ENCODE measurements around the gene COL4A2. TPM values are rescaled to one million over a fixed set of nuclear protein-coding genes. Genes with fewer than 3 reads are reported as not detected.
A peak's percentile ranks its signal among the peaks of the same experiment; 100 is the strongest.

Gene COL4A2
- polyA plus RNA-seq, 2 of the 4 experiments (the other 2 are of a cell fraction): 46.9 to 119 TPM

DNA sequence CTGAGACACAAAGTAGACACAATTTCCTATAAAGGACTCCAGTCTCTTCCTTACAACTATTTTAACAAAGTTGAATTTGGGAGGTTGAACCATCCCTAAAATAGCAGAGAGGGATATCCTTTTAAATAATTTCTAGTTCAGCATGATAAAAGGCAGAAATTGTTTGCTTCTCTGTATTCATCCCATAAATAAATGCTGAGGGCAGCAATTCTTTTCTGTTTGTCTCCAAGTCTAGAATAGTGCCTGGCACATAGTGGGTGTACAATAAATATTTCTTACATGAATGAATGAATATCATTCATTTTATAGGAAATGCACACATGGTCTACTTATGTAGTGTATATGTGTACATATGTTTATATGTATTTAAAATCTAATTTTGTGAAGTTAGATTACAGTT lies 12.5 kb upstream of the COL4A2 start:
- H3K4me3 ChIP-seq: no peak overlapping the region
- TF ChIP-seq MAFK (IDR thresholded peaks at IDR 0.05; ENCODE audit: partially characterized antibody): peak; percentile 86
- TF ChIP-seq CHD2 (IDR thresholded peaks at IDR 0.05; ENCODE audit: low read length, partially characterized antibody): no peak
- H3K9me3 ChIP-seq: no peaks in the 10 kb centered on the region
- DNase-seq (ENCODE audit: low read depth in 1 of 2, low spot score in 1 of 2): no peak
- no peak overlapping the region for H3K4me2 ChIP-seq
- no peak overlapping the region for H3K27ac ChIP-seq
- no peak for FAIRE-seq
- CTCF ChIA-PET: interaction anchor here (0.6 kb wide), 1 partner anchor 131 kb away, joined by 3 read pairs; no protein-coding TSS in a partner anchor
- no peak for ATAC-seq
- H3K4me1 ChIP-seq: no peaks in the 10 kb centered on the region
- POLR2A ChIA-PET: no interaction called here

DNA sequence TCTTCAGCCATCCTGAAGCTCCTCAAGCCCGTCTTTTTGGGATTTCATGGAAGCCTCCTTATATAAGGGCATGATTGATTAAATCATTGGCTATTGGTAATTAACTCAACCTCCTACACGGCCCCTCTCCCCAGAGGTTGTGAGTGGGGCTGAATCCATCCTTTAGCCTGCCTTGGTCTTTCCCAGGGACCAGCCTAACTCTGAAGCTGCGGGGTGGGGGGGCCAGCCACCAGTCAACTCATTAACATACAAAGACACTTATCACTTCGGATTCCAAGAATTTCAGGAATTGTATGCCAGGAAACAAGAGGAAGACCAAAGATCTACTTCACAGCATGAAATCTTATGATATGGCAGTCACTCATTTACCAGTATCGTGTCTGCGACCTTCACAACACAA lies 10.1 kb upstream of the COL4A2 start:
- no peak for DNase-seq (ENCODE audit: low read depth in 1 of 2, low spot score in 1 of 2)
- ChIA-PET CTCF (interaction anchor here (1.3 kb wide), 1 partner anchor 9 kb away, joined by 6 read pairs; no protein-coding TSS in a partner anchor), POLR2A (no interaction called here)
- no peak for ATAC-seq
- Histone ChIP-seq H3K27ac (no peak overlapping the region), H3K4me1 (0 out of 3 replicates have a peak, but pooled peaks cover 3% of the 10 kb centered on the region), H3K4me2 (no peak overlapping the region), H3K4me3 (no peak overlapping the region), H3K9me3 (no peaks in the 10 kb centered on the region)
- 81% methylated on average over 6 of the region's 6 CpGs for WGBS (ENCODE audit: missing lambda C conversion rate)
- no peak for TF ChIP-seq TP53 (CRISPR knock-in tag; IDR thresholded peaks at IDR 0.05)
- TF ChIP-seq RNF2 (IDR thresholded peaks at IDR 0.05; ENCODE audit: borderline replicate concordance, low read depth): no peak
- no peak for TF ChIP-seq MYC (IDR thresholded peaks at IDR 0.05; ENCODE audit: borderline replicate concordance, low read length)
- TF ChIP-seq, protein P1, sequence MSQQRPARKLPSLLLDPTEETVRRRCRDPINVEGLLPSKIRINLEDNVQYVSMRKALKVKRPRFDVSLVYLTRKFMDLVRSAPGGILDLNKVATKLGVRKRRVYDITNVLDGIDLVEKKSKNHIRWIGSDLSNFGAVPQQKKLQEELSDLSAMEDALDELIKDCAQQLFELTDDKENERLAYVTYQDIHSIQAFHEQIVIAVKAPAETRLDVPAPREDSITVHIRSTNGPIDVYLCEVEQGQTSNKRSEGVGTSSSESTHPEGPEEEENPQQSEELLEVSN (IDR thresholded peaks at IDR 0.05; ENCODE audit: borderline replicate concordance, low read depth): no peak
- no peak for TF ChIP-seq JUNB (IDR thresholded peaks at IDR 0.05)
- TF ChIP-seq NR3C1 (IDR thresholded peaks at IDR 0.05): no peak
- TF ChIP-seq POLR2A (IDR thresholded peaks at IDR 0.05; ENCODE audit: low read length): no peak
- TF ChIP-seq EHMT2 (IDR thresholded peaks at IDR 0.05; ENCODE audit: low read depth): no peak
- TF ChIP-seq RCOR1 (IDR thresholded peaks at IDR 0.05; ENCODE audit: low read depth, low read length): no peak
- TF ChIP-seq CHD4 (IDR thresholded peaks at IDR 0.05; ENCODE audit: borderline replicate concordance): no peak
- no peak for TF ChIP-seq FOSL2 (IDR thresholded peaks at IDR 0.05)
- TF ChIP-seq FOSL2 (CRISPR knock-in tag; IDR thresholded peaks at IDR 0.05): no peak
- no peak for TF ChIP-seq JUN (IDR thresholded peaks at IDR 0.05)
- TF ChIP-seq, protein P2, sequence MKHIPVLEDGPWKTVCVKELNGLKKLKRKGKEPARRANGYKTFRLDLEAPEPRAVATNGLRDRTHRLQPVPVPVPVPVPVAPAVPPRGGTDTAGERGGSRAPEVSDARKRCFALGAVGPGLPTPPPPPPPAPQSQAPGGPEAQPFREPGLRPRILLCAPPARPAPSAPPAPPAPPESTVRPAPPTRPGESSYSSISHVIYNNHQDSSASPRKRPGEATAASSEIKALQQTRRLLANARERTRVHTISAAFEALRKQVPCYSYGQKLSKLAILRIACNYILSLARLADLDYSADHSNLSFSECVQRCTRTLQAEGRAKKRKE (CRISPR knock-in tag; IDR thresholded peaks at IDR 0.05; ENCODE audit: low read depth): no peak
- TF ChIP-seq HOXB5 (CRISPR knock-in tag; IDR thresholded peaks at IDR 0.05): no peak
- TF ChIP-seq, protein P3, sequence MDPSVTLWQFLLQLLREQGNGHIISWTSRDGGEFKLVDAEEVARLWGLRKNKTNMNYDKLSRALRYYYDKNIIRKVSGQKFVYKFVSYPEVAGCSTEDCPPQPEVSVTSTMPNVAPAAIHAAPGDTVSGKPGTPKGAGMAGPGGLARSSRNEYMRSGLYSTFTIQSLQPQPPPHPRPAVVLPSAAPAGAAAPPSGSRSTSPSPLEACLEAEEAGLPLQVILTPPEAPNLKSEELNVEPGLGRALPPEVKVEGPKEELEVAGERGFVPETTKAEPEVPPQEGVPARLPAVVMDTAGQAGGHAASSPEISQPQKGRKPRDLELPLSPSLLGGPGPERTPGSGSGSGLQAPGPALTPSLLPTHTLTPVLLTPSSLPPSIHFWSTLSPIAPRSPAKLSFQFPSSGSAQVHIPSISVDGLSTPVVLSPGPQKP (IDR thresholded peaks at IDR 0.05; ENCODE audit: low read depth, low read length): no peak
- no peak for TF ChIP-seq HDAC2 (IDR thresholded peaks at IDR 0.05)
- TF ChIP-seq KDM5A (IDR thresholded peaks at IDR 0.05): no peak
- TF ChIP-seq, protein P4, sequence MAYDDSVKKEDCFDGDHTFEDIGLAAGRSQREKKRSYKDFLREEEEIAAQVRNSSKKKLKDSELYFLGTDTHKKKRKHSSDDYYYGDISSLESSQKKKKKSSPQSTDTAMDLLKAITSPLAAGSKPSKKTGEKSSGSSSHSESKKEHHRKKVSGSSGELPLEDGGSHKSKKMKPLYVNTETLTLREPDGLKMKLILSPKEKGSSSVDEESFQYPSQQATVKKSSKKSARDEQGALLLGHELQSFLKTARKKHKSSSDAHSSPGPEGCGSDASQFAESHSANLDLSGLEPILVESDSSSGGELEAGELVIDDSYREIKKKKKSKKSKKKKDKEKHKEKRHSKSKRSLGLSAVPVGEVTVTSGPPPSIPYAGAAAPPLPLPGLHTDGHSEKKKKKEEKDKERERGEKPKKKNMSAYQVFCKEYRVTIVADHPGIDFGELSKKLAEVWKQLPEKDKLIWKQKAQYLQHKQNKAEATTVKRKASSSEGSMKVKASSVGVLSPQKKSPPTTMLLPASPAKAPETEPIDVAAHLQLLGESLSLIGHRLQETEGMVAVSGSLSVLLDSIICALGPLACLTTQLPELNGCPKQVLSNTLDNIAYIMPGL (CRISPR knock-in tag; IDR thresholded peaks at IDR 0.05; ENCODE audit: borderline replicate concordance): no peak
- TF ChIP-seq, protein P5, sequence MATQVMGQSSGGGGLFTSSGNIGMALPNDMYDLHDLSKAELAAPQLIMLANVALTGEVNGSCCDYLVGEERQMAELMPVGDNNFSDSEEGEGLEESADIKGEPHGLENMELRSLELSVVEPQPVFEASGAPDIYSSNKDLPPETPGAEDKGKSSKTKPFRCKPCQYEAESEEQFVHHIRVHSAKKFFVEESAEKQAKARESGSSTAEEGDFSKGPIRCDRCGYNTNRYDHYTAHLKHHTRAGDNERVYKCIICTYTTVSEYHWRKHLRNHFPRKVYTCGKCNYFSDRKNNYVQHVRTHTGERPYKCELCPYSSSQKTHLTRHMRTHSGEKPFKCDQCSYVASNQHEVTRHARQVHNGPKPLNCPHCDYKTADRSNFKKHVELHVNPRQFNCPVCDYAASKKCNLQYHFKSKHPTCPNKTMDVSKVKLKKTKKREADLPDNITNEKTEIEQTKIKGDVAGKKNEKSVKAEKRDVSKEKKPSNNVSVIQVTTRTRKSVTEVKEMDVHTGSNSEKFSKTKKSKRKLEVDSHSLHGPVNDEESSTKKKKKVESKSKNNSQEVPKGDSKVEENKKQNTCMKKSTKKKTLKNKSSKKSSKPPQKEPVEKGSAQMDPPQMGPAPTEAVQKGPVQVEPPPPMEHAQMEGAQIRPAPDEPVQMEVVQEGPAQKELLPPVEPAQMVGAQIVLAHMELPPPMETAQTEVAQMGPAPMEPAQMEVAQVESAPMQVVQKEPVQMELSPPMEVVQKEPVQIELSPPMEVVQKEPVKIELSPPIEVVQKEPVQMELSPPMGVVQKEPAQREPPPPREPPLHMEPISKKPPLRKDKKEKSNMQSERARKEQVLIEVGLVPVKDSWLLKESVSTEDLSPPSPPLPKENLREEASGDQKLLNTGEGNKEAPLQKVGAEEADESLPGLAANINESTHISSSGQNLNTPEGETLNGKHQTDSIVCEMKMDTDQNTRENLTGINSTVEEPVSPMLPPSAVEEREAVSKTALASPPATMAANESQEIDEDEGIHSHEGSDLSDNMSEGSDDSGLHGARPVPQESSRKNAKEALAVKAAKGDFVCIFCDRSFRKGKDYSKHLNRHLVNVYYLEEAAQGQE (IDR thresholded peaks at IDR 0.05): no peak
- no peak for FAIRE-seq
